H1 (cell line): ENCODE measurements around the gene CRB2. TPM values are rescaled to one million over a fixed set of nuclear protein-coding genes. Genes with fewer than 3 reads are reported as not detected.

Experiments used
- CTCF ChIA-PET: fragments of 300-600 bp; sonication (Branson Sonifier 250); formaldehyde crosslinking; loops from one replicate; lab custom pipeline; 2021; ENCODE audit not compliant: partially characterized antibody; lab: Charles Lee
- POLR2A ChIA-PET: fragments of 300-600 bp; sonication (Branson Sonifier 250); formaldehyde crosslinking; loops from one replicate; lab custom pipeline; 2021; ENCODE audit warnings: inconsistent platforms; ENCODE audit not compliant: partially characterized antibody; lab: Charles Lee
- DNase-seq, 2 experiments: peaks; one replicate each; pipeline versions ENCODE4 v3.0.0 to v3.0.0-alpha.2; 2010 to 2022; ENCODE audit warnings: low spot score in 2 of 2, low read depth in 1 of 2, mixed read lengths in 1 of 2
- FAIRE-seq: peaks from 2 replicates; lab custom pipeline; 2011; peaks lifted over from hg19 to GRCh38; lab: Jason Lieb, UNC
- H2AFZ ChIP-seq: 2 replicates; pipeline ENCODE4 v1.8.1; 2012; ENCODE audit warnings: low read length, inconsistent platforms
- H2AK5ac ChIP-seq: 2 replicates; pipeline ENCODE4 v1.6.1; 2013; ENCODE audit warnings: low read depth, low read length
- H2BK120ac ChIP-seq: replicated peaks from 2 replicates; pipeline ENCODE3; 2013; ENCODE audit warnings: low read depth, low read length, inconsistent platforms
- H2BK12ac ChIP-seq: 2 replicates; pipeline ENCODE4 v1.6.1; 2013; ENCODE audit warnings: low read depth, low read length
- H2BK15ac ChIP-seq: 2 replicates; pipeline ENCODE4 v1.6.1; 2013; ENCODE audit warnings: low read length
- H2BK20ac ChIP-seq: 2 replicates; pipeline ENCODE4 v1.6.1; 2013; ENCODE audit warnings: low read length
- H2BK5ac ChIP-seq: 2 replicates; pipeline ENCODE4 v1.6.1; 2013; ENCODE audit warnings: low read depth, low read length
- H3K14ac ChIP-seq: 2 replicates; pipeline ENCODE4 v1.6.1; 2013; ENCODE audit warnings: inconsistent platforms; ENCODE audit not compliant: insufficient read length
- H3K18ac ChIP-seq: 2 replicates; pipeline ENCODE4 v1.6.1; 2013; ENCODE audit warnings: low read length; ENCODE audit errors: extremely low read depth
- H3K23ac ChIP-seq: 2 replicates; pipeline ENCODE4 v1.6.1; 2013; ENCODE audit warnings: inconsistent platforms; ENCODE audit not compliant: insufficient read length
- H3K23me2 ChIP-seq: 2 replicates; pipeline ENCODE4 v1.6.1; 2013; ENCODE audit warnings: low read depth, low read length
- H3K27ac ChIP-seq: 2 replicates; pipeline ENCODE4 v1.6.1; 2011; ENCODE audit warnings: low read depth, low read length, inconsistent platforms
- H3K27me3 ChIP-seq, 4 experiments: replicated peaks in 1 of 4; 1 replicate in 1 of 4; 2 replicates in 3 of 4; pipeline versions ENCODE4 v1.6.1 to v1.8.1; 2011 to 2013; ENCODE audit warnings: low read length in 3 of 4, mild to moderate bottlenecking in 3 of 4, inconsistent platforms in 2 of 4, mixed read lengths in 2 of 4, moderate library complexity in 1 of 4; ENCODE audit not compliant: control insufficient read depth in 3 of 4, insufficient read depth in 3 of 4; ENCODE audit errors: extremely low read depth in 1 of 4
- H3K36me3 ChIP-seq, 4 experiments: 2 replicates each; pipeline versions ENCODE4 v1.6.1 to v1.8.1; 2011 to 2013; ENCODE audit warnings: mild to moderate bottlenecking in 4 of 4, low read length in 3 of 4, moderate library complexity in 2 of 4, control low read depth in 1 of 4, inconsistent platforms in 1 of 4; ENCODE audit not compliant: insufficient read depth in 4 of 4, control insufficient read depth in 2 of 4
- H3K4ac ChIP-seq: replicated peaks from 2 replicates; pipeline ENCODE3; 2013; ENCODE audit warnings: low read length, low read depth, mixed read lengths, inconsistent platforms; ENCODE audit not compliant: insufficient read length
- H3K4me1 ChIP-seq, 4 experiments: replicated peaks in 1 of 4; 1 replicate in 1 of 4; 2 replicates in 3 of 4; pipeline versions ENCODE4 v1.6.1 to v1.8.1; 2011 to 2013; ENCODE audit warnings: low read length in 3 of 4, inconsistent platforms in 2 of 4, mixed read lengths in 1 of 4; ENCODE audit not compliant: insufficient read depth in 4 of 4, control insufficient read depth in 3 of 4
- H3K4me2 ChIP-seq, 2 experiments: 2 replicates each; pipeline versions ENCODE4 v1.6.1 to v1.8.1; 2011 to 2013; ENCODE audit warnings: low read depth in 2 of 2, low read length in 2 of 2, control low read depth in 1 of 2, inconsistent platforms in 1 of 2, mild to moderate bottlenecking in 1 of 2; ENCODE audit not compliant: insufficient read depth in 1 of 2
- H3K4me3 ChIP-seq, 4 experiments: fragments of 200-600, 300-600 bp in 1 of 4; sonication (generic), shearing (Covaris generic), sonication (Bioruptor Twin) in 1 of 4; 2 replicates each; pipeline versions ENCODE4 v1.5.1 to v1.8.1; 2011 to 2016; ENCODE audit warnings: low read length in 4 of 4, low read depth in 3 of 4, control low read depth in 2 of 4, inconsistent platforms in 2 of 4, mild to moderate bottlenecking in 2 of 4, mixed read lengths in 1 of 4, moderate library complexity in 1 of 4; ENCODE audit not compliant: insufficient read depth in 2 of 4; ENCODE audit errors: extremely low read depth in 1 of 4
- H3K56ac ChIP-seq: replicated peaks from 2 replicates; pipeline ENCODE3; 2013; ENCODE audit warnings: low read depth, mild to moderate bottlenecking, mixed read lengths, low read length, inconsistent platforms; ENCODE audit not compliant: insufficient read length
- H3K79me1 ChIP-seq: 2 replicates; pipeline ENCODE4 v1.6.1; 2013; ENCODE audit warnings: low read depth, low read length, control low read depth
- H3K79me2 ChIP-seq, 2 experiments: 2 replicates each; pipeline versions ENCODE4 v1.6.1 to v1.8.1; 2012 to 2013; ENCODE audit warnings: low read length in 2 of 2, mild to moderate bottlenecking in 2 of 2, inconsistent platforms in 1 of 2; ENCODE audit not compliant: insufficient read depth in 2 of 2, control insufficient read depth in 1 of 2
- H3K9ac ChIP-seq, 4 experiments: replicated peaks in 1 of 4; 1 replicate in 1 of 4; 2 replicates in 3 of 4; pipeline versions ENCODE4 v1.6.1 to v1.8.1; 2011 to 2013; ENCODE audit warnings: low read depth in 3 of 4, low read length in 3 of 4, control low read depth in 2 of 4, mild to moderate bottlenecking in 2 of 4, moderate library complexity in 2 of 4, inconsistent platforms in 1 of 4; ENCODE audit errors: extremely low read depth in 1 of 4
- H3K9me3 ChIP-seq, 2 experiments: 2 replicates each; pipeline versions ENCODE4 v1.6.1 to v1.8.1; 2012 to 2013; ENCODE audit warnings: mild to moderate bottlenecking in 2 of 2, moderate library complexity in 2 of 2, control low read depth in 1 of 2, inconsistent platforms in 1 of 2, low read depth in 1 of 2, low read length in 1 of 2, mixed read lengths in 1 of 2; ENCODE audit not compliant: insufficient read depth in 2 of 2
- H4K20me1 ChIP-seq, 2 experiments: replicated peaks in 1 of 2; 2 replicates each; pipeline versions ENCODE3 to v1.8.1; 2011 to 2013; ENCODE audit warnings: inconsistent platforms in 2 of 2, low read length in 2 of 2, mild to moderate bottlenecking in 1 of 2; ENCODE audit not compliant: insufficient read depth in 2 of 2, control insufficient read depth in 1 of 2
- H4K5ac ChIP-seq: 2 replicates; pipeline ENCODE4 v1.6.1; 2013; ENCODE audit warnings: low read length, low read depth, mixed read lengths, inconsistent platforms; ENCODE audit not compliant: insufficient read length
- H4K8ac ChIP-seq: 2 replicates; pipeline ENCODE4 v1.8.0; 2013; ENCODE audit warnings: mild to moderate bottlenecking, moderate library complexity, low read length, inconsistent platforms; ENCODE audit not compliant: insufficient read depth; ENCODE audit errors: extremely low read depth
- H4K91ac ChIP-seq: replicated peaks from 2 replicates; pipeline ENCODE3; 2013; ENCODE audit warnings: low read length, mixed read lengths, inconsistent platforms; ENCODE audit not compliant: insufficient read length
- CREB1 ChIP-seq: IDR thresholded peaks from 2 replicates; pipeline ENCODE4 v1.6.1; 2012; ENCODE audit warnings: inconsistent platforms
- CTCF ChIP-seq, 3 experiments: IDR thresholded peaks; 1 replicate in 2 of 3; 2 replicates in 1 of 3; pipeline versions ENCODE4 v1.5.1 to v1.6.1; 2011; ENCODE audit warnings: low read length in 3 of 3, mild to moderate bottlenecking in 3 of 3, inconsistent platforms in 2 of 3, low read depth in 1 of 3, moderate library complexity in 1 of 3; ENCODE audit not compliant: insufficient read depth in 1 of 3; ENCODE audit errors: control extremely low read depth in 1 of 3
- GABPA ChIP-seq: IDR thresholded peaks from 2 replicates; pipeline ENCODE4 v1.6.1; 2011; ENCODE audit warnings: mild to moderate bottlenecking, low read length, moderate library complexity, borderline replicate concordance; ENCODE audit not compliant: insufficient read depth
- SP2 ChIP-seq: IDR thresholded peaks from 2 replicates; pipeline ENCODE4 v1.6.1; 2012; ENCODE audit warnings: mild to moderate bottlenecking, low read length, inconsistent platforms
- ZNF274 ChIP-seq: IDR thresholded peaks from 2 replicates; pipeline ENCODE4 v1.7.0; 2012; ENCODE audit warnings: low read length, borderline replicate concordance; ENCODE audit errors: extremely low read depth
- WGBS, 2 experiments: shearing (Covaris generic) in 1 of 2; methylation state at CpG; one replicate each; pipeline versions ENCODE4 v1.1.6 to v1.1.7; 2013 to 2015; ENCODE audit warnings: low lambda C conversion rate in 2 of 2, mixed read lengths in 2 of 2, inconsistent platforms in 1 of 2, low coverage in 1 of 2, missing lambda C conversion rate in 1 of 2; ENCODE audit not compliant: insufficient replicate concordance in 2 of 2, insufficient coverage in 1 of 2, insufficient read length in 1 of 2; ENCODE audit errors: extremely low coverage in 1 of 2, missing lambda C conversion rate in 1 of 2; 5-methylcytosine and 5-hydroxymethylcytosine counted together
- polyA plus RNA-seq, 7 experiments: library from polyadenylated mRNA; depleted of rRNA in 3 of 7; stranded (reverse) in 5 of 7; unstranded in 2 of 7; fragments of >200 nt in 5 of 7; fragments of 200-250 nt in 2 of 7; gene quantifications; 1 replicate in 5 of 7; 2 replicates in 1 of 7; 4 replicates in 1 of 7; pipeline versions ENCODE4 v1.2.1 to v1.2.3, GENCODE V29; 2011 to 2013; ENCODE audit warnings: missing spikeins in 2 of 7, mixed read lengths in 2 of 7
- total RNA-seq: library from RNA; stranded (reverse); fragmentation: NEBNext Ultra II Directional; extraction: Animal tissue kit (Norgen Biotek cat#: 25700); gene quantifications from 2 replicates; pipeline ENCODE4 v1.2.1, GENCODE V29; 2021

The CRB2 gene
- total and polyA plus RNA-seq, 2 of the 8 experiments (the other 6 are each of a cell fraction or from before 2014, with no cell fraction given), result 4.0 to 8.4 TPM

GRCh38 chr9:123426406-123426805 lies 70.4 kb downstream of the CRB2 start:
- no peak for FAIRE-seq
- POLR2A ChIA-PET, result no interaction called here

More at GRCh38 chr9:123426406-123426805, 70.4 kb downstream of the CRB2 start:
- Histone ChIP-seq H2BK20ac (no peak overlapping the region), H3K79me1 (no peaks in the 10 kb centered on the region), H3K36me3 (no peaks in the 10 kb centered on the region), H3K27me3 (no peaks in the 10 kb centered on the region), H3K23ac (no peak overlapping the region), H3K79me2 (no peaks in the 10 kb centered on the region), H2AK5ac (no peak overlapping the region), H3K18ac (no peak overlapping the region), H3K4ac (no peak overlapping the region), H3K56ac (no peak overlapping the region), H2BK120ac (no peak overlapping the region), H3K9ac (no peak overlapping the region), H2BK5ac (no peak overlapping the region), H3K4me3 (no peak overlapping the region), H4K20me1 (no peaks in the 10 kb centered on the region), H4K91ac (no peak overlapping the region), H3K27ac (no peak overlapping the region), H3K4me2 (no peak overlapping the region)
- CTCF ChIA-PET, result interaction anchor here (0.9 to 5.9 kb wide), 10 partner anchors 9 to 894 kb away, joined by 3 to 64 read pairs (median 4); no protein-coding TSS in a partner anchor
- 92% methylated on average over 2 of the region's 2 CpGs; no CpG with 5 or more reads in 1 of the 2 experiments for WGBS, 2 experiments
- TF ChIP-seq CREB1, result no peak
- peak; percentile 23 for TF ChIP-seq SP2
- TF ChIP-seq ZNF274, result no peak
- no peak for TF ChIP-seq GABPA
- peak; percentile 15 to 36 (median 30); a peak in 3 of 4 replicates for TF ChIP-seq CTCF (IDR thresholded peaks at IDR 0.05; ENCODE audit: control extremely low read depth in 1 of 3, insufficient read depth in 1 of 3, low read depth in 1 of 3, low read length in 3 of 3)
- TF ChIP-seq, all 59 proteins: peak for 2
- Histone ChIP-seq H4K8ac (no peak overlapping the region), H4K5ac (no peak overlapping the region), H3K9me3 (no peaks in the 10 kb centered on the region), H2AFZ (no peak overlapping the region), H3K4me1 (peaks cover 5 to 13% (median 11%) of the 10 kb centered on the region in 4 experiments), H3K14ac (no peak overlapping the region), H2BK15ac (no peak overlapping the region; the same call in 1 of the 2 replicates), H2BK12ac (no peak overlapping the region), H3K23me2 (no peaks in the 10 kb centered on the region)
- DNase-seq, result no peak
